Omental fat pad (tissue), 4 donors: ENCODE measurements around the gene LRRN4CL. TPM values are rescaled to one million over a fixed set of nuclear protein-coding genes. Genes with fewer than 3 reads are reported as not detected.

Source experiments
- ATAC-seq: fragments of 150-250 bp; one replicate; pipeline ENCODE4 v1.9.1; 2016; ENCODE audit warnings: mild to moderate bottlenecking, moderate library complexity; ENCODE audit not compliant: low FRiP score
- DNase-seq: peaks from one replicate; pipeline ENCODE4 v3.0.0-alpha.2; 2019; ENCODE audit warnings: low spot score
- CTCF ChIP-seq, 3 donors: fragments of 450-650 bp; IDR thresholded peaks; one replicate each; pipeline ENCODE4 v1.5.1; 2016 to 2017; ENCODE audit warnings: antibody characterized with exemption in 3 of 3, mild to moderate bottlenecking in 3 of 3, moderate library complexity in 2 of 3
- total RNA-seq, 4 donors: library from RNA; depleted of rRNA; stranded (reverse); fragments of >200 nt; gene quantifications; one replicate each; pipeline ENCODE4 v1.1.0, GENCODE V29; 2016

The LRRN4CL gene
- total RNA-seq, 4 donors from 2014 or later: 30.9 to 49.3 (median 44.5) TPM

- TF ChIP-seq CTCF (IDR thresholded peaks at IDR 0.05): no peak
- peak; percentile 89 for DNase-seq
- ATAC-seq: peak; percentile 90
Measured at GRCh38 chr11:62709247-62710000, 20.1 kb upstream of the LRRN4CL start.

- no peak for DNase-seq
- ATAC-seq: no peak
- no peak for TF ChIP-seq CTCF (IDR thresholded peaks at IDR 0.05)
Measured at GRCh38 chr11:62708793-62709192, 19.5 kb upstream of the LRRN4CL start.

GRCh38 chr11:62708392-62708791, 19.1 kb upstream of the LRRN4CL start:
- no peak for ATAC-seq
- no peak for TF ChIP-seq CTCF (IDR thresholded peaks at IDR 0.05)
- DNase-seq: no peak

GRCh38 chr11:62707277-62707861, 18.0 kb upstream of the LRRN4CL start, which contains the start of the genes BSCL2 and GNG3:
BSCL2 (minus strand) TSS chr11:62707424; CDS start chr11:62707195, 229 bp downstream.
GNG3 (plus strand) TSS chr11:62707676; CDS start chr11:62708296, 620 bp downstream.
- DNase-seq (no peak), ATAC-seq (no peak)
- TF ChIP-seq CTCF (IDR thresholded peaks at IDR 0.05): no peak

GRCh38 chr11:62706850-62707247, 17.5 kb upstream of the LRRN4CL start:
- ATAC-seq (no peak), DNase-seq (no peak)
- no peak for TF ChIP-seq CTCF (IDR thresholded peaks at IDR 0.05)

GRCh38 chr11:62705880-62706849, 16.8 kb upstream of the LRRN4CL start:
- peak; percentile 91 for ATAC-seq

More at GRCh38 chr11:62705880-62706849, 16.8 kb upstream of the LRRN4CL start:
- peak; percentile 93 for DNase-seq
- TF ChIP-seq CTCF (IDR thresholded peaks at IDR 0.05): no peak
